ENCODE data around the gene KIAA0513.

KIAA0513 gene

GRCh38 chr16:85132456-85133289, 105.1 kb downstream of the KIAA0513 start:
- no peak for TF ChIP-seq GATA3 (IDR thresholded peaks at IDR 0.05; ENCODE audit: low read depth, low read length)
- TF ChIP-seq GATA2 (IDR thresholded peaks at IDR 0.05; ENCODE audit: low read depth, low read length), result no peak

GRCh38 chr16:85133290-85133599, 105.7 kb downstream of the KIAA0513 start:
- TF ChIP-seq GATA2 (IDR thresholded peaks at IDR 0.05; ENCODE audit: low read depth, low read length) (no peak), GATA3 (IDR thresholded peaks at IDR 0.05; ENCODE audit: low read depth, low read length) (no peak)

DNA sequence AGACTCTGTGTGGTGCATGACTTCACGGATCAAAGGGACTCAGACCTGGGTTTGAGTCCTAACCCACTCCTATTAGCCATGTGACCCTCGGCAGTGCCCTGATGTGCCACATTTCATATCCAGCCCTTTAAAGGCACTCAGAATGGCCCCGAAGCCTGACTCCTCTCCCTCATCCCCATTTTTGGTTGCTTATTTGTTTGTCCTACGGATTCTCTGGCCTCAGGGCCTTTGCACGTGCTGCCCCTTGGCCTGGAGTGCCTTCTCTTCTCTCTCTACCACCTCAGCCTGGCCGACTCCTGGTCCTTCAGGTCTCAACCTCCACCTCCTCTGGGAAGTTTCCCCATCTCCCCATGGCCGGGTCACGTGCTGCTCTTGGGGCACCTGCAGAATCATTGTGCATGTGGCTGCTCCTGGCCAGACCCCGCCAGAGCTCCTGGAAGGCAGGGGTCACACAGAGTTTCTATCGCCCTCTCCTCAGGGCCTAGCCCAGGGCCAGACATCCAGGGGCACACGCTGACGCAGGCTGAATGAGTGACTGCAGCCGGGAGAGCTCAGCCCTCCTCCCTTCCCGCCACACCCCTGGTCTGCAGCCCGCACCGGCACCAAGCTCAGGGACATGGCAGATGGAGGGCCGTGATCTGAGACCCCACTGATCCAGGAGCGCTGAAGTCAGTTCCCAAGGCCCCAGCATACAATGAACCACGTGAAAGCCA, 106.6 kb downstream of the KIAA0513 start:
- no peak for TF ChIP-seq GATA3 (IDR thresholded peaks at IDR 0.05; ENCODE audit: low read depth, low read length)
- TF ChIP-seq GATA2 (IDR thresholded peaks at IDR 0.05; ENCODE audit: low read depth, low read length), result no peak

DNA sequence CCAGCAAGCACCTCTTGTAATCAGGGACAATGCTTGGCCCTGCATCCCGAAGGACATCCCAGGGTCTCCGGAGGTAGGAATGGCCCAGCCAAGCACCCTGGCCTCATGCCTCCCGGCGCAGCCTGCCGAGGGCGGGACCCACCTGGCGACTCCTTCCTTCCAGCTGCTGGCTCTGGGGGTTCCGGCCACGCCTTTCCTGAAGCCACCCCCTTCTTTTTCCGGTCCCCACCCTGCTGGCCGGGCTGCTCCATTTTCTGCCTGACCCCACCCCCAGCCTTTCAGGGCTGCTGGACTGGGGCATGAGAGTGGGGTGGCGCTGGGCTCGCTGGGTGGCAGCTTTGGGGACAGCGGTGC, 107.2 kb downstream of the KIAA0513 start:
- TF ChIP-seq GATA2 (IDR thresholded peaks at IDR 0.05; ENCODE audit: low read depth, low read length) (no peak), GATA3 (IDR thresholded peaks at IDR 0.05; ENCODE audit: low read depth, low read length) (no peak)

- TF ChIP-seq GATA3 (IDR thresholded peaks at IDR 0.05; ENCODE audit: low read depth, low read length) (no peak), GATA2 (IDR thresholded peaks at IDR 0.05; ENCODE audit: low read depth, low read length) (no peak)
Observed at GRCh38 chr16:85136213-85136701, 108.7 kb downstream of the KIAA0513 start.

DNA sequence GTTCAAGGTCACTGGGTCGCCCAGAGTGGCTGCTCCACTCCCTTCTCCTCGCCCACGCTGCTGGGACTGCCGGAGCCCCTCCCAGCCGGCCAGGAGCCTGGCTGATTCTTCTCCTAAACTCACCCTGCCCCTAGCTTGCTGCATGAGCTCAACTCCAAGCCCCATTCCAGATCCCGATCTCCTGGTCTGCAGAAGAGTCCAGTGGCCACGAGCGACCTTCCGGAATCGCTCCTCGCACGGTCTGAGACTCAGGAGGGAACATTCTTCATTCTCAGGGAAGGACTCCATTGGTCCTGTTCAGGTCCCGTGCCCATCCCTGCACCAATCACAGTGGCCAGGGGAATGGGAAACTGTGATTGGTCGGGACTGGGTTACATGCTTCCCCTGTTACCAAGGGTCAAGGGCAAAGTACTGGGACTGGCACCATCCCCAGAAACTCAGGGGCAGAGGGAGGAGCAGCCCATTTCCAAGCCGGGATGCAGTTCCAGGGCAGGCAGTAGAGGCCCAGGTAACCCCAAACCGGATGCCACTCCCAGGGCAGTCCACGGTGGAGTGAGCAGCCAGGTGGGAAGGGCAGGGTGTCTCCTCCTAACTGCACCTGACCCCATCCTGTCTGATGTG, 109.2 kb downstream of the KIAA0513 start:
- no peak for TF ChIP-seq GATA2 (IDR thresholded peaks at IDR 0.05; ENCODE audit: low read depth, low read length)
- TF ChIP-seq GATA3 (IDR thresholded peaks at IDR 0.05; ENCODE audit: low read depth, low read length), result no peak

- TF ChIP-seq GATA3 (IDR thresholded peaks at IDR 0.05; ENCODE audit: low read depth, low read length), result no peak
- peak; percentile 73 for TF ChIP-seq GATA2 (IDR thresholded peaks at IDR 0.05; ENCODE audit: low read depth, low read length)
Observed at GRCh38 chr16:85137323-85138072, 109.9 kb downstream of the KIAA0513 start.

DNA sequence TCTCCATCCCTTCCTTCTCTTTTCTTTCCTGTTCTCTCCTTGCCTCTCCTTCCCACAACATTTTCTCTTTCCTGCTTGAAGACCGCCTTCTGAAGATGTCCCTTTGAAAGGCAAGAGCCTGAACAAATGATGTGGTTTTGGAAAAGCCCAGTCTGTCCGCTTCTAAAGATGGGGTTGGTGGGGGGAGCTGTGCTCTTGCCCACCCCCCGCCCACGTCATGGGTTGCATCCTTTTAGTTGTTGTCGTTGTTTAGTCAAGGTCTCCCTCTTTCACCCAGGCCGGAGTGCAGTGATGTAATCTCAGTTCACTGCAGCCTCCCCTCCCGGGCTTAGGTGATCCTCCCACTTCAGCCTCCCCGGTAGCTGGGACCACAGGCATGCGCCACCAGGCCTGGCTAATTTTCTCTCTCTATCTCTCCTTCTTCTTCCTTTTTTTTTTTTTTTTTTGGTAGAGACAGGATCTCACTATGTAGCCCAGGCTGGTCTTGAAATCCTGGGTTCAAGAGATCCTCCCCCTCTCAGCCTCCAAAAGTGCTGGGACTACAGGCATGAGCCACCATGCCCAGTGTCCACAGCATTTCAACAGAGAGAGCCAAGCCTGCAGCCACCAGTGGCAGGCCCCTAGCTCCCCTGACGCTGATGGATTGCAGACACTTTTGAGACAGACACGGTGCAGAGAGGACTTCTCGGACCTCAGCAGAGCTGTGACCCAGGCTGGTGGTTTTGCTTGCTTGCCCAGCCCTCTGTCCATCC, 110.7 kb downstream of the KIAA0513 start:
- no peak for TF ChIP-seq GATA2 (IDR thresholded peaks at IDR 0.05; ENCODE audit: low read depth, low read length)
- no peak for TF ChIP-seq GATA3 (IDR thresholded peaks at IDR 0.05; ENCODE audit: low read depth, low read length)

DNA sequence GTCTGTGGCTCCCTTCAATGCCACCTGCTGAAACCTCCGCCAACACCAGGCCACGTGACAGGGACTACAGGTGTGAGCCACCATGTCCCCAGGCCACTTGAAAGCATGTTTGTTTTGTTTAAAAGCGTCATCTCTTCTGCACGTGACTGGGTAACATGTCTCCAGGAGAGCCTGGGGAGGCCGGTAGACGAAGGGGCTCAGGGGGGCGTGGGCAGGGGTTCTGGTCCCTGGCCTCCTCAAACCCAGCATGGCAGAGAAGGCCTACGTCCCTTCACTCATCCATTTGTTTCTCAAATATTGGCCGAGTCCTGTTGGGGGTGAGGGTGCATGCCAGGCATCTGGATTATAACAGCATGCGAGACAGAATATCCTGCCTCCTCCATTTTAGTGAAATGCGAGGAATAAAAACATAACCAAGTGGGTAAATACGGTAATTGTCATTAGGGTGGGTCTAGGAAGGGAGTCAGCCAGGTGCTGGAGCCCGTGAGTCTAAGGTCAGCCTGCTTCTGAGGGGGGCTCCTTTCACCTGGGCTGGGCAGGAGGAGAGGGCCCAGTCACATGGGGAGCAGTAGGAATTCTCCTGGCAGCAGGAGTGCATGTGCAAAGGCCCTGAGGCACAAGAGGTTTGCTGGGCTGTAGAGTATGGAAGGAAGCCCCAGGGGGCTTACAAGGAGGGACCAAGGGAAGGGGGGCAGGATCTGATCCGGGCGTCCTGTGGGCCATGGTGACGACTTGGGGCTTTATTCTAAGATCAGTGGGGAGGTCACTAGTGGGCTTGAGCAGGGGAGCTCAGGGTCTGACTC, 111.4 kb downstream of the KIAA0513 start:
- TF ChIP-seq GATA2 (IDR thresholded peaks at IDR 0.05; ENCODE audit: low read depth, low read length), result no peak
- TF ChIP-seq GATA3 (IDR thresholded peaks at IDR 0.05; ENCODE audit: low read depth, low read length), result no peak

- no peak for TF ChIP-seq GATA2 (IDR thresholded peaks at IDR 0.05; ENCODE audit: low read depth, low read length)
- no peak for TF ChIP-seq GATA3 (IDR thresholded peaks at IDR 0.05; ENCODE audit: low read depth, low read length)
Observed at GRCh38 chr16:85139881-85140339, 112.3 kb downstream of the KIAA0513 start.

DNA sequence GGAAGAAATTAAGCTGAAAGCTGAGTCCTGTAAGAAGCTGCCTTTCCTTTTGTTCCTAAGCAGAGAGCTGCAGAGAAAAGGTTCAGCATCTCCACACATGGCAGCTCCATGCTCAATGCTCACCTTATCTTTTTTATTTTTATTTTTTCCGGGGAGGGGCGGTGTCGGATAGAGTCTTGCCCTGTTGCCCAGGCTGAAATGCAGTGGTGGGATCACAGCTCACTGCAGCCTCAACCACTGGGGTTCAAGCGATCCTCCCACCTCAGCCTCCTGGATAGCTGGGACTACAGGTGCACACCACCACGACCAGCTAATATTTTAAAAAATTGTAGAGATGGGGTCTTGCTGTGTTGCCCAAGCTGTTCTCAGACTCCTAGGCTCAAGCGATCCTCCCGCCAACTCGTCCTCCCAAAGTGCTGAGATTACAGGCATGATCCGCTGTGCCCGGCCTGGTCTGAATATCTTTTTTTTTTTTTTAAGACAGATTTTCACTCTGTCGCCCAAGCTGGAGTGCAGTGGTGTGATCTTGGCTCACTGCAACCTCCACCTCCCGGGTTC, 112.9 kb downstream of the KIAA0513 start:
- TF ChIP-seq GATA3 (IDR thresholded peaks at IDR 0.05; ENCODE audit: low read depth, low read length) (no peak), GATA2 (IDR thresholded peaks at IDR 0.05; ENCODE audit: low read depth, low read length) (no peak)

GRCh38 chr16:85141491-85142128, 114.0 kb downstream of the KIAA0513 start:
- TF ChIP-seq GATA3 (IDR thresholded peaks at IDR 0.05; ENCODE audit: low read depth, low read length) (no peak), GATA2 (IDR thresholded peaks at IDR 0.05; ENCODE audit: low read depth, low read length) (no peak)

Measured in SH-SY5Y (cell line).